H1 (cell line): ENCODE data around the gene GAB2. TPM values are rescaled to one million over a fixed set of nuclear protein-coding genes. Genes with fewer than 3 reads are reported as not detected.

Experiments
- CTCF ChIA-PET: fragments of 300-600 bp; sonication (Branson Sonifier 250); formaldehyde crosslinking; loops from one replicate; lab custom pipeline; 2021; ENCODE audit not compliant: partially characterized antibody; lab: Charles Lee
- POLR2A ChIA-PET: fragments of 300-600 bp; sonication (Branson Sonifier 250); formaldehyde crosslinking; loops from one replicate; lab custom pipeline; 2021; ENCODE audit warnings: inconsistent platforms; ENCODE audit not compliant: partially characterized antibody; lab: Charles Lee
- DNase-seq, 2 experiments: peaks; one replicate each; pipeline versions ENCODE4 v3.0.0 to v3.0.0-alpha.2; 2010 to 2022; ENCODE audit warnings: low spot score in 2 of 2, low read depth in 1 of 2, mixed read lengths in 1 of 2
- FAIRE-seq: peaks from 2 replicates; lab custom pipeline; 2011; peaks lifted over from hg19 to GRCh38; lab: Jason Lieb, UNC
- H2AFZ ChIP-seq: 2 replicates; pipeline ENCODE4 v1.8.1; 2012; ENCODE audit warnings: low read length, inconsistent platforms
- H2AK5ac ChIP-seq: 2 replicates; pipeline ENCODE4 v1.6.1; 2013; ENCODE audit warnings: low read depth, low read length
- H2BK120ac ChIP-seq: replicated peaks from 2 replicates; pipeline ENCODE3; 2013; ENCODE audit warnings: low read depth, low read length, inconsistent platforms
- H2BK12ac ChIP-seq: 2 replicates; pipeline ENCODE4 v1.6.1; 2013; ENCODE audit warnings: low read depth, low read length
- H2BK15ac ChIP-seq: 2 replicates; pipeline ENCODE4 v1.6.1; 2013; ENCODE audit warnings: low read length
- H2BK20ac ChIP-seq: 2 replicates; pipeline ENCODE4 v1.6.1; 2013; ENCODE audit warnings: low read length
- H2BK5ac ChIP-seq: 2 replicates; pipeline ENCODE4 v1.6.1; 2013; ENCODE audit warnings: low read depth, low read length
- H3K14ac ChIP-seq: 2 replicates; pipeline ENCODE4 v1.6.1; 2013; ENCODE audit warnings: inconsistent platforms; ENCODE audit not compliant: insufficient read length
- H3K18ac ChIP-seq: 2 replicates; pipeline ENCODE4 v1.6.1; 2013; ENCODE audit warnings: low read length; ENCODE audit errors: extremely low read depth
- H3K23ac ChIP-seq: 2 replicates; pipeline ENCODE4 v1.6.1; 2013; ENCODE audit warnings: inconsistent platforms; ENCODE audit not compliant: insufficient read length
- H3K23me2 ChIP-seq: 2 replicates; pipeline ENCODE4 v1.6.1; 2013; ENCODE audit warnings: low read depth, low read length
- H3K27ac ChIP-seq: 2 replicates; pipeline ENCODE4 v1.6.1; 2011; ENCODE audit warnings: low read depth, low read length, inconsistent platforms
- H3K27me3 ChIP-seq, 4 experiments: replicated peaks in 1 of 4; 1 replicate in 1 of 4; 2 replicates in 3 of 4; pipeline versions ENCODE4 v1.6.1 to v1.8.1; 2011 to 2013; ENCODE audit warnings: low read length in 3 of 4, mild to moderate bottlenecking in 3 of 4, inconsistent platforms in 2 of 4, mixed read lengths in 2 of 4, moderate library complexity in 1 of 4; ENCODE audit not compliant: control insufficient read depth in 3 of 4, insufficient read depth in 3 of 4; ENCODE audit errors: extremely low read depth in 1 of 4
- H3K36me3 ChIP-seq, 4 experiments: 2 replicates each; pipeline versions ENCODE4 v1.6.1 to v1.8.1; 2011 to 2013; ENCODE audit warnings: mild to moderate bottlenecking in 4 of 4, low read length in 3 of 4, moderate library complexity in 2 of 4, control low read depth in 1 of 4, inconsistent platforms in 1 of 4; ENCODE audit not compliant: insufficient read depth in 4 of 4, control insufficient read depth in 2 of 4
- H3K4ac ChIP-seq: replicated peaks from 2 replicates; pipeline ENCODE3; 2013; ENCODE audit warnings: low read length, low read depth, mixed read lengths, inconsistent platforms; ENCODE audit not compliant: insufficient read length
- H3K4me1 ChIP-seq, 4 experiments: replicated peaks in 1 of 4; 1 replicate in 1 of 4; 2 replicates in 3 of 4; pipeline versions ENCODE4 v1.6.1 to v1.8.1; 2011 to 2013; ENCODE audit warnings: low read length in 3 of 4, inconsistent platforms in 2 of 4, mixed read lengths in 1 of 4; ENCODE audit not compliant: insufficient read depth in 4 of 4, control insufficient read depth in 3 of 4
- H3K4me2 ChIP-seq, 2 experiments: 2 replicates each; pipeline versions ENCODE4 v1.6.1 to v1.8.1; 2011 to 2013; ENCODE audit warnings: low read depth in 2 of 2, low read length in 2 of 2, control low read depth in 1 of 2, inconsistent platforms in 1 of 2, mild to moderate bottlenecking in 1 of 2; ENCODE audit not compliant: insufficient read depth in 1 of 2
- H3K4me3 ChIP-seq, 4 experiments: fragments of 200-600, 300-600 bp in 1 of 4; sonication (generic), shearing (Covaris generic), sonication (Bioruptor Twin) in 1 of 4; 2 replicates each; pipeline versions ENCODE4 v1.5.1 to v1.8.1; 2011 to 2016; ENCODE audit warnings: low read length in 4 of 4, low read depth in 3 of 4, control low read depth in 2 of 4, inconsistent platforms in 2 of 4, mild to moderate bottlenecking in 2 of 4, mixed read lengths in 1 of 4, moderate library complexity in 1 of 4; ENCODE audit not compliant: insufficient read depth in 2 of 4; ENCODE audit errors: extremely low read depth in 1 of 4
- H3K56ac ChIP-seq: replicated peaks from 2 replicates; pipeline ENCODE3; 2013; ENCODE audit warnings: low read depth, mild to moderate bottlenecking, mixed read lengths, low read length, inconsistent platforms; ENCODE audit not compliant: insufficient read length
- H3K79me1 ChIP-seq: 2 replicates; pipeline ENCODE4 v1.6.1; 2013; ENCODE audit warnings: low read depth, low read length, control low read depth
- H3K79me2 ChIP-seq, 2 experiments: 2 replicates each; pipeline versions ENCODE4 v1.6.1 to v1.8.1; 2012 to 2013; ENCODE audit warnings: low read length in 2 of 2, mild to moderate bottlenecking in 2 of 2, inconsistent platforms in 1 of 2; ENCODE audit not compliant: insufficient read depth in 2 of 2, control insufficient read depth in 1 of 2
- H3K9ac ChIP-seq, 4 experiments: replicated peaks in 1 of 4; 1 replicate in 1 of 4; 2 replicates in 3 of 4; pipeline versions ENCODE4 v1.6.1 to v1.8.1; 2011 to 2013; ENCODE audit warnings: low read depth in 3 of 4, low read length in 3 of 4, control low read depth in 2 of 4, mild to moderate bottlenecking in 2 of 4, moderate library complexity in 2 of 4, inconsistent platforms in 1 of 4; ENCODE audit errors: extremely low read depth in 1 of 4
- H3K9me3 ChIP-seq, 2 experiments: 2 replicates each; pipeline versions ENCODE4 v1.6.1 to v1.8.1; 2012 to 2013; ENCODE audit warnings: mild to moderate bottlenecking in 2 of 2, moderate library complexity in 2 of 2, control low read depth in 1 of 2, inconsistent platforms in 1 of 2, low read depth in 1 of 2, low read length in 1 of 2, mixed read lengths in 1 of 2; ENCODE audit not compliant: insufficient read depth in 2 of 2
- H4K20me1 ChIP-seq, 2 experiments: replicated peaks in 1 of 2; 2 replicates each; pipeline versions ENCODE3 to v1.8.1; 2011 to 2013; ENCODE audit warnings: inconsistent platforms in 2 of 2, low read length in 2 of 2, mild to moderate bottlenecking in 1 of 2; ENCODE audit not compliant: insufficient read depth in 2 of 2, control insufficient read depth in 1 of 2
- H4K5ac ChIP-seq: 2 replicates; pipeline ENCODE4 v1.6.1; 2013; ENCODE audit warnings: low read length, low read depth, mixed read lengths, inconsistent platforms; ENCODE audit not compliant: insufficient read length
- H4K8ac ChIP-seq: 2 replicates; pipeline ENCODE4 v1.8.0; 2013; ENCODE audit warnings: mild to moderate bottlenecking, moderate library complexity, low read length, inconsistent platforms; ENCODE audit not compliant: insufficient read depth; ENCODE audit errors: extremely low read depth
- H4K91ac ChIP-seq: replicated peaks from 2 replicates; pipeline ENCODE3; 2013; ENCODE audit warnings: low read length, mixed read lengths, inconsistent platforms; ENCODE audit not compliant: insufficient read length
- BRCA1 ChIP-seq: IDR thresholded peaks from 2 replicates; pipeline ENCODE4 v1.6.1; 2012; ENCODE audit warnings: low read depth, low read length, improper control_type of control experiment
- E2F6 ChIP-seq: IDR thresholded peaks from 2 replicates; pipeline ENCODE4 v1.6.1; 2012; ENCODE audit warnings: inconsistent platforms
- EZH2 ChIP-seq: fragments of 200-600 bp; sonication (generic); IDR thresholded peaks from 2 replicates; pipeline ENCODE4 v1.7.1; 2012; ENCODE audit warnings: low read depth, mild to moderate bottlenecking, moderate library complexity, low read length, inconsistent platforms; ENCODE audit not compliant: severe bottlenecking
- FOSL1 ChIP-seq: IDR thresholded peaks from 2 replicates; pipeline ENCODE4 v1.6.1; 2011; ENCODE audit warnings: mild to moderate bottlenecking, low read depth, low read length, moderate library complexity; ENCODE audit not compliant: insufficient read depth
- GABPA ChIP-seq: IDR thresholded peaks from 2 replicates; pipeline ENCODE4 v1.6.1; 2011; ENCODE audit warnings: mild to moderate bottlenecking, low read length, moderate library complexity, borderline replicate concordance; ENCODE audit not compliant: insufficient read depth
- MAFK ChIP-seq: IDR thresholded peaks from 2 replicates; pipeline ENCODE4 v1.6.1; 2012; ENCODE audit warnings: low read depth, mild to moderate bottlenecking, improper control_type of control experiment, low read length
- MAX ChIP-seq: IDR thresholded peaks from 2 replicates; pipeline ENCODE4 v1.6.1; 2012; ENCODE audit warnings: inconsistent platforms
- RXRA ChIP-seq: IDR thresholded peaks from 2 replicates; pipeline ENCODE4 v1.6.1; 2011; ENCODE audit warnings: low read depth, mild to moderate bottlenecking, low read length, moderate library complexity; ENCODE audit not compliant: insufficient read depth
- SIX5 ChIP-seq: IDR thresholded peaks from 2 replicates; pipeline ENCODE4 v1.6.1; 2011; ENCODE audit warnings: mild to moderate bottlenecking, low read depth, low read length
- SRF ChIP-seq: IDR thresholded peaks from 2 replicates; pipeline ENCODE4 v1.6.1; 2011; ENCODE audit warnings: mild to moderate bottlenecking, low read depth, low read length, moderate library complexity
- TCF12 ChIP-seq: IDR thresholded peaks from 2 replicates; pipeline ENCODE4 v1.6.1; 2011; ENCODE audit warnings: low read depth, mild to moderate bottlenecking, low read length
- USF2 ChIP-seq: IDR thresholded peaks from 2 replicates; pipeline ENCODE4 v1.6.1; 2011; ENCODE audit warnings: low read length, improper control_type of control experiment
- YY1 ChIP-seq: IDR thresholded peaks from 2 replicates; pipeline ENCODE4 v1.6.1; 2011; ENCODE audit warnings: low read depth, mild to moderate bottlenecking, low read length
- WGBS, 2 experiments: shearing (Covaris generic) in 1 of 2; methylation state at CpG; one replicate each; pipeline versions ENCODE4 v1.1.6 to v1.1.7; 2013 to 2015; ENCODE audit warnings: low lambda C conversion rate in 2 of 2, mixed read lengths in 2 of 2, inconsistent platforms in 1 of 2, low coverage in 1 of 2, missing lambda C conversion rate in 1 of 2; ENCODE audit not compliant: insufficient replicate concordance in 2 of 2, insufficient coverage in 1 of 2, insufficient read length in 1 of 2; ENCODE audit errors: extremely low coverage in 1 of 2, missing lambda C conversion rate in 1 of 2; 5-methylcytosine and 5-hydroxymethylcytosine counted together
- polyA plus RNA-seq, 7 experiments: library from polyadenylated mRNA; depleted of rRNA in 3 of 7; stranded (reverse) in 5 of 7; unstranded in 2 of 7; fragments of >200 nt in 5 of 7; fragments of 200-250 nt in 2 of 7; gene quantifications; 1 replicate in 5 of 7; 2 replicates in 1 of 7; 4 replicates in 1 of 7; pipeline versions ENCODE4 v1.2.1 to v1.2.3, GENCODE V29; 2011 to 2013; ENCODE audit warnings: missing spikeins in 2 of 7, mixed read lengths in 2 of 7
- total RNA-seq: library from RNA; stranded (reverse); fragmentation: NEBNext Ultra II Directional; extraction: Animal tissue kit (Norgen Biotek cat#: 25700); gene quantifications from 2 replicates; pipeline ENCODE4 v1.2.1, GENCODE V29; 2021

The GAB2 gene
- total and polyA plus RNA-seq, 2 of the 8 experiments (the other 6 are each of a cell fraction or from before 2014, with no cell fraction given): 6.3 to 14.0 TPM

- WGBS, 2 experiments: 88% methylated on average over 2 of the region's 2 CpGs; no CpG with 5 or more reads in 1 of the 2 experiments
- Histone ChIP-seq H3K27ac (no peak overlapping the region), H3K18ac (no peak overlapping the region), H2BK15ac (no peak overlapping the region), H3K9me3 (no peaks in the 10 kb centered on the region), H3K23me2 (no peaks in the 10 kb centered on the region), H2AK5ac (no peak overlapping the region), H3K56ac (no peak overlapping the region), H4K5ac (no peak overlapping the region), H3K4me1 (no peaks in the 10 kb centered on the region), H3K4me2 (no peak overlapping the region), H3K4me3 (no peak overlapping the region), H2BK5ac (no peak overlapping the region), H3K4ac (no peak overlapping the region), H2AFZ (no peak overlapping the region), H3K14ac (no peak overlapping the region), H2BK20ac (no peak overlapping the region), H4K8ac (no peak overlapping the region), H3K36me3 (no peaks in the 10 kb centered on the region), H4K91ac (no peak overlapping the region), H2BK12ac (no peak overlapping the region), H4K20me1 (no peaks in the 10 kb centered on the region), H3K79me2 (no peaks in the 10 kb centered on the region; a peak in 1 of 4 replicates), H3K27me3 (no peaks in the 10 kb centered on the region), H2BK120ac (no peak overlapping the region), H3K23ac (no peak overlapping the region), H3K79me1 (no peaks in the 10 kb centered on the region), H3K9ac (no peak overlapping the region)
- FAIRE-seq (no peak), DNase-seq (no peak)
- ChIA-PET CTCF (interaction anchor here (0.9 to 2.9 kb wide), 3 partner anchors 70 to 161 kb away, joined by 3 to 7 read pairs (median 4); no protein-coding TSS in a partner anchor), POLR2A (no interaction called here)
- TF ChIP-seq YY1: no peak
- TF ChIP-seq MAX: no peak
- TF ChIP-seq GABPA: no peak
- TF ChIP-seq BRCA1: no peak
- TF ChIP-seq SRF: no peak
- no peak for TF ChIP-seq TCF12
- TF ChIP-seq RXRA: no peak
- no peak for TF ChIP-seq SIX5
- no peak for TF ChIP-seq MAFK
- no peak for TF ChIP-seq E2F6
- TF ChIP-seq FOSL1: no peak
- TF ChIP-seq USF2: no peak
- no peak for TF ChIP-seq EZH2
Measured at GRCh38 chr11:78344676-78345075, 72.9 kb downstream of the GAB2 start.
